Measurements from ENCODE around the gene CMTM5.

The CMTM5 gene

GRCh38 chr14:23356662-23357061, 20.2 kb upstream of the CMTM5 start:
- DNase-seq, result no peak
- in situ Hi-C loops (cut with MboI; ENCODE audit: low pct_unique_long_range_greater_than_20kb, low sequenced_read_pairs), result no loop called here

DNA sequence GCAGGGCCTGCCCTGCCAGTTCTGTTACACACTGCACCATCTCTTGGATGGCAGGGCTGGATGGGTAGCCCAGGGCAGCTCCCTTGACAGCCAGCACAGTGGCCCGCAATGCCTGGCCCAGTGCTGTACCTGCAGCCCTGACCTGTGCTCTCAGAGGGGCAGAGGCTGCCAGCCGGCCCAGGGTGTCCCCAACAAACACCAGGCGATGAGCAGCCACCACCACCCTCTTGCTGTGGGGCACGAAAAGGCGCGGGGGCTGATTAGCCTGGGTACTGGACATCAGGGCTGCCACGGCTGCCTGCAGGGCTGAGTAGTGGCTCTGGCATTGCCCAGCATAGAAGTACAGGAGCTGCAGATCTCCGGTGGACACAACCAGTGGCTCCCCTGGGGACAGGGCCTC, 19.6 kb upstream of the CMTM5 start:
- no peak for DNase-seq
- in situ Hi-C loops (cut with MboI; ENCODE audit: low pct_unique_long_range_greater_than_20kb, low sequenced_read_pairs), result no loop called here

DNA sequence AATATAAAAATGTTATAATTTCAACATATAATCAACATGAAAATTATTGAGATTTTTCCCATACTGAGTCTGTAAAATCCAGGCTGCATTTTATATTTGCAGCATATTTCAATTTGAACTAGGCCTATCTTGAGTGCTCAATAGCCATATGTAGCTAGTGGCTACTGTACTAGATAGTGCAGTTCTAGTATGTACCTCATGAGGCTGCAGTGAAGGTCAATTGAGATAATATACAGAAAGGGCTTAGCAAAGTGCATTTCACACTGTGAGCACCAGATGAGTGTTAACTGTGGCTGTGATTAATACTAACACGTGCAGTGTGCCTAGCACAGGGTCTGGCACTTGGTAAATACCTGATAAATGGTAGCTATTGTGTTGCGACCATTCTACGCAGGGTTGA, 18.8 kb upstream of the CMTM5 start:
- in situ Hi-C loops (cut with MboI; ENCODE audit: low pct_unique_long_range_greater_than_20kb, low sequenced_read_pairs), result no loop called here
- DNase-seq, result no peak

- in situ Hi-C loops (cut with MboI; ENCODE audit: low pct_unique_long_range_greater_than_20kb, low sequenced_read_pairs), result no loop called here
These were observed 18.2 kb upstream of the CMTM5 start for GRCh38 chr14:23358553-23359166.

GRCh38 chr14:23359167-23359626, 17.6 kb upstream of the CMTM5 start:
- DNase-seq, result no peak
- in situ Hi-C loops (cut with MboI; ENCODE audit: low pct_unique_long_range_greater_than_20kb, low sequenced_read_pairs), result no loop called here

More at GRCh38 chr14:23358553-23359166, 18.2 kb upstream of the CMTM5 start:
- DNase-seq, result no peak

DNA sequence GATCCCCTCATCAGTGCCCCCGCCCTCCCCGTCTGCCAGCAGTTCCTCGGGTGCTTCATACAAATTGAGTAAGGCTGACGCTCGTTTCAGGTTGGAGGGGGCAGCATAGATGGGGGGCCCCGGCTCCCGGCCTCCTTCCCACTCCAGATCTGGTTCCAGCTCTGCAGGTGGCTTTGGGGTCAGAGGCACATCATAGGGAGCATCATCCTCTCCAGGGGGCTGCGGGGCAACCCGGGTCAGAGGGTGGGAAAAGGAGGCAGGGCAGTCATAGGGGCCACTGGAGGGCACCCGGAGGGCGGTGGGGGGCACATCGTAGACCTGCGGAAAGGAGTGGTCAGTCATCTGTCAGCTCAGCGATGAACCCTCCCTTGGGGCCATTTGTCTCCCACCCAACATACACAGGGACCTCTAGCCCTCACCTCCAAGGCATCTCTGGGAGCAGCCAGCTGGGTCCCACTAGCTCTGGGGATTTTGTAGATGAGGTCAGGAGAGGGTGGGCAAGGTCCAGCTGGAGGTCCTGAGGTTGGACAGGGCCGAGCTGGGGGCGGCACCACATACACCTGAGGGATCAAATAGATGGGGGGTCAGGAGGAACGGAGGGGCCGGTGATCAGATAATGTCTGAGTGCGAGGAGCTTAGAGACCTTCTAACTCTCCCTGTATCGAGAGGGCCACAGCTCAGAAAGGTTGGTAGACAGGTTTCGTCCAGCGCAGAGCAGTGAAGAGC, 17.0 kb upstream of the CMTM5 start:
- in situ Hi-C loops (cut with MboI; ENCODE audit: low pct_unique_long_range_greater_than_20kb, low sequenced_read_pairs), result no loop called here

DNA sequence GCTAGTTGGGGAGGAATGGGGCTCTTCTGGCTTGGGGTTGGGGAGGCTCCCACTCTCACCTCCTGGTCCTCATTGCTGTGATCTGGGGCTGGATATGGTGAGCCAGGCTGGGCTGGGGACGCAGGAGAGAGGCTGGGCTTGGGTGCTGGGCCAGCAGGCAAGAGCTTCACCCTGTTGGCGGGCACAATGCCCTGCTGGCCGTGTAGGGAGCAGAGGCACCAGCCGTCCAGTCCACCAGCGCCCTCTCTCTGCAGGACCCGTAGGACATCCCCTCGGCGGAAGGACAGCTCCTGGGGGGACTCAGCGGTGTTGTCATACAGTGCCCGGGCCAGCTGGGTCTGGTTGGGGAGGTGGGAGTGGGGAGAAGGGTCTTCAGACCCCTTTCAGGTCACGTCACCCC, 16.4 kb upstream of the CMTM5 start:
- DNase-seq, result no peak
- in situ Hi-C loops (cut with MboI; ENCODE audit: low pct_unique_long_range_greater_than_20kb, low sequenced_read_pairs), result no loop called here

More for the DNA sequence above, 17.0 kb upstream of the CMTM5 start:
- DNase-seq, result no peak

- no peak for DNase-seq
- in situ Hi-C loops (cut with MboI; ENCODE audit: low pct_unique_long_range_greater_than_20kb, low sequenced_read_pairs), result no loop called here
These were observed 15.5 kb upstream of the CMTM5 start for GRCh38 chr14:23361320-23361719.

DNA sequence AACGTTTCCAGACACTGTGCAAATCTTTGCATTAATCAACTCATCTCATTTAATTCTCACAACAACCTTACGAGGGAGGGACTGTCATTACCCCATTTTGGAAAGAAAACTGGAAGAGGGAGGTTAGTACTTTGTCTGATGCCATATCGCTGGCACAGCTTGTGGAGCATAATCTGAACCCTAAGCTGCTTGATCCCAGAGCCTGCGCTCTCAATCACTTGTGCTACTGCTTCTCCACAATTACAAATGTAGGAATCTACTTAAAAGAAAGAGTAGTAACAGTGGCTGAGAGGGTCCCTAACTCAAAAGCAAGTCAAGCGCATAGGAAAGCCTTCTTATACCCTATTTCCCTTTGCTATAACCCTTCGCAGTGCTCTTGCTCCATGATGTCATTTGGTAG, 15.1 kb upstream of the CMTM5 start:
- no peak for DNase-seq
- in situ Hi-C loops (cut with MboI; ENCODE audit: low pct_unique_long_range_greater_than_20kb, low sequenced_read_pairs), result no loop called here

DNA sequence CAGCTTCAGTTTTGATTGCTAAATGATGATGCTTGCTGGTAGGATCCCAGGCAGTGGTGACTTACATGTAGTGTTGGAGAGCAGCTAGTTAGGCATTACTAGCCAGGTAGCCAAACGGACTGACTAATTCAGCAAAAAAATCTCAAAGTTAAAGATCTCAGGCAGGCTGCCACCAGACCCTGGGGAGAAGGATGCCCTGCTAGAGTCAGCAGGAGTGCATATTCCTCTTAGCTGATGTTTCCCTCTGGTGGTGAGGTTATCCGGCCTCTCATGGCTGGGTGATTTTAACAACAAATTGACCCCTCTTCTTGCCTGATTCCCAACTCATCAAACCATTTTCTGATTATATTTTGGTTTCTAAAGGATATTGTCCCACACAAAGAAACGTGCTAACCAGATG, 14.6 kb upstream of the CMTM5 start:
- in situ Hi-C loops (cut with MboI; ENCODE audit: low pct_unique_long_range_greater_than_20kb, low sequenced_read_pairs), result no loop called here
- no peak for DNase-seq

DNA sequence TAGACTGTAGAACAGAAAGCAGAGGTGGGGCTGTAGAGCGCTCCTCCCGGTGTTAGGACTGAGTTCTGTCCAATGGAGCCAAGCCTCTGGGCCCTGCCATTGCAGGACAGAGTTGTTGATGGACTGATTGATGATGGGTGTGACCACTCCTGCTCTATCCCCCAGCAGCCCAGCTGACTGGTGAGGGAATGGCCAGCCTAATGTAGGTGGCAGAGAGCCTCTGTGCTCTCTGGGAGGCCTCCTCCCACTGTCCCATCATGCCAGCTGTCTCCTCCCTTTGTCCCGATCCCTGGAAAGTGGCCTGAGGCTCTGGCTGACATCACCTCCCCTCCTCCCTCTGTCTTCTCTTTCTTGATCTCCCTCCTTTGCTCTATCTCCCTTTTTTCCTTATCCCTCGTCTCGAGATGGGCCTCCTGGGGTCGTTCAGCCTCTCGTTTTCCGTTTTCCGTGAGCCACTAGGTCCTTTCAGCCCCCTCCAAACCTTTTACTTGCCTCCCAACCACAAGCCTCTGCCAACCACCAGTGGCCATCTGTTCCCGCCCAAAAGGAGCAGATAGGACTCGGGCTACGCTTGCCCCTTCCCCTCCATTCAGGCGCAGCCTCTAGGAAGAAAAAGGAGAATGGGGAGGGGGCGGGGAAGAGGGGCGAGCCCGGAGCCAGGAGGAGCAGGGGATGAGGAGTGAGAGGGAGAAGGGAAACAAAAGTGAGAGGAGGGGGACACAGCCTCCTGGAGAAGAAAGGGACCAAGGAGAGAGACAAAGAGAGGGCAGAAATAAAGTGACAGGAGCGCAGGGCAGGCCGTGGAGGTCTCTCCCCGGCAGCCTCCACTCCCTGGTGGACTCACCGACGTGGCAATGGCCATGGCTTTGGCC, 12.4 kb upstream of the CMTM5 start:
- no peak for DNase-seq
- in situ Hi-C loops (cut with MboI; ENCODE audit: low pct_unique_long_range_greater_than_20kb, low sequenced_read_pairs), result no loop called here

DNA sequence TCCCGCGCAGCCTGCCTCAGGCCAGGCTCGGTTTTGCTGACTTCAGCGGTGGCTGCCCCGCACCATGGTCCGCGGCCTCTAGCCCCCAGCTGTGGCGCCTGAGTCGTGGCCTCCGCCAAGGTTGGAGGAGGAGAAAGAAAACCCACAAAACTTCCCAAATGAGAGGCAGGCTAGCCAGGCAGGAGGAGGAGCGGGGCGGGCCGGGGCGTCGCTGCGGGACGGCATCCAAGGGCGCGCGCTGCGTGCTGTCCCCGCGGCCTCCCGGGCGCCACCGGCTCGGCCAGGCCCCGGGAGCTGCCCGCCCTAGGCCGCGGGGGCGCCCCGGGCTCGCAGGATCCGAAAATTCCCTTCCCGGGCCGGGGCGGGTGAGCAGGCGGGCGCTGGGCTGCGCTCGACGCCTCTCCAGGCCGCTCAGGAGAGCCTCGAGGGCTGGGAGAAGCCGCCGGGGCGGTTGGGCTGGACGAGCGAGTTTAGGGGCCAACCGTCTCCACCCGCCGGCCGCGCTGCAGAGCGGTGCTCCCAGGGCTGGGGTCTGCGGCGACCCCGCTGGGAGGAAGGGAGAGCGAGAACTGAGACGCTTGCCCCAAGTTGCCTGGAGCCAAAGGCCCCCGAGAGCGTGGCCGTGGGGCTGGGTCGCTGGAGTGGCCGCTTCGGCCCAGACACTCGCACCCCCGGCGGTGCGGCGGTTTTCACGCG, 11.7 kb upstream of the CMTM5 start, which contains the start of gene EFS:
Gene EFS (minus strand): TSS at position 137 of the 696 bp plus-strand sequence. CDS start 147 bp downstream, outside the sequence.
- in situ Hi-C loops (cut with MboI; ENCODE audit: low pct_unique_long_range_greater_than_20kb, low sequenced_read_pairs), result no loop called here
- DNase-seq, result no peak

GRCh38 chr14:23365732-23366425, 11.0 kb upstream of the CMTM5 start:
- in situ Hi-C loops (cut with MboI; ENCODE audit: low pct_unique_long_range_greater_than_20kb, low sequenced_read_pairs), result no loop called here
- DNase-seq, result no peak

DNA sequence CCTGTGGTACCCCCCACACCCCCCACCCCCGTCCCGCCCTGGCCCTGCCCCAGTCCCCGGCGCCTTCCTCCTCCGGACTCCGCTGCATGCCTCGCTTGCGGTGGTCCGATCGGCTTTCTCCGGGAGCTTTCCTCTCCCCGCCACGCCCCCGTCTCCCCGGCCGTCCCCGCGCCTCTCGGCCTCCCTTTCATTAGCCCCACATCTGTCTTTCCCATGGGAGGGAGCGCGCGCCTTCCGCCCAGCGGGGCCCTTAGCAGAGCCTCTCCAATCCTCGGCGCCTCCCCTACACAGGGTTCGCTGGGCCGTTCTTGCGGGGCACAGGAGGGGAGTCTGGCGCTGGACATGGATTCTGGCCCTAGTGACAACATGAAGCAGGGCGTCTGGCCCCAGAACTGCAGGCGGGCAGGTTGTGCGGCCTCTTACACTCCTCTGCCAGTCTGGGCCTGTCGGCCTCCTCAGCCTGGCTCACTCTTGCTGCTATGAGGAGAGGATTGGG, 10.4 kb upstream of the CMTM5 start:
- in situ Hi-C loops (cut with MboI; ENCODE audit: low pct_unique_long_range_greater_than_20kb, low sequenced_read_pairs), result no loop called here
- DNase-seq, result no peak

DNA sequence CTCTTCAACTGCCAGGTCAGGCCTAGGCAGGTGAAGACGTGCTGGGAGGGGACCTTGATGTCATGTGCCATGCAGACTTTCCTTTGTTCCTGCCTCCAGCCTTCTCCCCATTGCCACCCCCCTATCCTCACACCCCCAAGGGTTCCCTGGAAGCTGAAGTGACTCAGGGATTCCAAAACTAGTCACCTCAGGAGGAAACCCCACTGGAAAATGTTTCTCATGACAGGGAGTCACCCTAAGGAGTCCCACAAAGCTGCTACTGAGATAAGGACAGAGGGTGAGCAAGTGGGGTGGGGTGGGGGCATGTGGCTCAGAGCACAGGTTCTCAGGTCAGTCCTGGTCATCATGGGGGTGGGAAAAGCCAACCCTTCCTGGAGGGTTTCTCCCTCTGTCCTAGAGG, 6.6 kb upstream of the CMTM5 start:
- in situ Hi-C loops (cut with MboI; ENCODE audit: low pct_unique_long_range_greater_than_20kb, low sequenced_read_pairs), result no loop called here
- no peak for DNase-seq

- in situ Hi-C loops (cut with MboI; ENCODE audit: low pct_unique_long_range_greater_than_20kb, low sequenced_read_pairs), result no loop called here
- no peak for DNase-seq
These were observed 5.0 kb upstream of the CMTM5 start for GRCh38 chr14:23371865-23372264.

DNA sequence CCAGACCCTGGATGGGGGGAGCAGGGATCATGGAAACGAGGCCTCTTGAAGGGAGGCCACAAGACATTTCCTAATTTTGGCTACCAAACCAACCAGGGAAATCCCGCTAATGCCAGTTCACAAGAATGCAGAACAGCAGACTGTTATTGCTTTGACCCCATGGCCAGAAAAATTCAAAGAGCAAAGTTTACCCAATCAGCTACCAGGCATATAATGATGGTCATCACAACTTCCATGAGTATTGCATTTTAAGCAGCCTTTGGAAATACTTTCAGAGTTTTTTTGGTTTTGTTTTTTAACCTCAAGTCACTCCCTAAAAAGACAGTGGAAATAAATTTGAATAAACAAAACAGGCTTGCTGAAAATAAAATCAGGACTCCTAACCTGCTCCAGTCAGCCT, 4.3 kb upstream of the CMTM5 start, which contains the start of gene IL25:
Gene IL25 (plus strand): TSS at position 301 of the 400 bp plus-strand sequence.
- DNase-seq, result no peak
- in situ Hi-C loops (cut with MboI; ENCODE audit: low pct_unique_long_range_greater_than_20kb, low sequenced_read_pairs), result no loop called here

DNA sequence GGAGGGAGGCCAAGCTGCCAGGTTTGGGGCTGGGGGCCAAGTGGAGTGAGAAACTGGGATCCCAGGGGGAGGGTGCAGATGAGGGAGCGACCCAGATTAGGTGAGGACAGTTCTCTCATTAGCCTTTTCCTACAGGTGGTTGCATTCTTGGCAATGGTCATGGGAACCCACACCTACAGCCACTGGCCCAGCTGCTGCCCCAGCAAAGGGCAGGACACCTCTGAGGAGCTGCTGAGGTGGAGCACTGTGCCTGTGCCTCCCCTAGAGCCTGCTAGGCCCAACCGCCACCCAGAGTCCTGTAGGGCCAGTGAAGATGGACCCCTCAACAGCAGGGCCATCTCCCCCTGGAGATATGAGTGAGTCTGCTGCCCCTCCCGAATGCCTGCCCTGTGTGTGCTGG, 3.8 kb upstream of the CMTM5 start:
- in situ Hi-C loops (cut with MboI; ENCODE audit: low pct_unique_long_range_greater_than_20kb, low sequenced_read_pairs), result no loop called here
- no peak for DNase-seq

Data from KBM-7 (cell line).